Measurements from ENCODE around the gene ATP13A1.

ATP13A1 gene

DNA sequence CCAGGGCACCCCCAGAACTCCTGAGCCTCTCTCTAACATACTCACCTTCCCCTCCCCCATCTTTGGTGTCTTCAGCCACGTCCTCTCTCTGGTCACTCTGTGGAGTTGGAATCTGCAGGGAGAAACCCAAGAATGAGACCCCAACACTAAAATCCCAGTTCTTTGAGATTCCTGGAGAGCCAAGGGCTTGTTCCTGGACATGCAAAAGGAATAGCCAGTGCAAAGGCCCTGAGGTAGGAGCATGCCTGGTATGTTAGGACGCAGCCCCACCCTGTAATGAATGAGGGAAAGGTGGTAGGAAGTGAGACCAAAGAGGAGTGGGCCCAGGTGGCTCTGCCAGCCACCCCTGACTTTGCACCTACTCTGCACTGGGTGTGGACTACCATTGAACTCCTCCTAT lies 33.0 kb downstream of the ATP13A1 start:
- Histone ChIP-seq H3K9me3 (ENCODE audit: control insufficient read depth, low read length) (no peaks in the 10 kb centered on the region), H3K79me2 (no peaks in the 10 kb centered on the region), H3K27ac (no peak overlapping the region), H3K4me2 (ENCODE audit: low read length) (no peak overlapping the region), H3K4me1 (no peaks in the 10 kb centered on the region), H3K27me3 (ENCODE audit: control insufficient read depth, insufficient read depth, low read length) (no peaks in the 10 kb centered on the region), H3K9ac (no peak overlapping the region), H3K36me3 (ENCODE audit: control insufficient read depth, insufficient read depth, low read length) (no peaks in the 10 kb centered on the region), H2AFZ (no peak overlapping the region), H3K4me3 (ENCODE audit: low read depth, low read length) (no peak overlapping the region)
- TF ChIP-seq, protein P1, sequence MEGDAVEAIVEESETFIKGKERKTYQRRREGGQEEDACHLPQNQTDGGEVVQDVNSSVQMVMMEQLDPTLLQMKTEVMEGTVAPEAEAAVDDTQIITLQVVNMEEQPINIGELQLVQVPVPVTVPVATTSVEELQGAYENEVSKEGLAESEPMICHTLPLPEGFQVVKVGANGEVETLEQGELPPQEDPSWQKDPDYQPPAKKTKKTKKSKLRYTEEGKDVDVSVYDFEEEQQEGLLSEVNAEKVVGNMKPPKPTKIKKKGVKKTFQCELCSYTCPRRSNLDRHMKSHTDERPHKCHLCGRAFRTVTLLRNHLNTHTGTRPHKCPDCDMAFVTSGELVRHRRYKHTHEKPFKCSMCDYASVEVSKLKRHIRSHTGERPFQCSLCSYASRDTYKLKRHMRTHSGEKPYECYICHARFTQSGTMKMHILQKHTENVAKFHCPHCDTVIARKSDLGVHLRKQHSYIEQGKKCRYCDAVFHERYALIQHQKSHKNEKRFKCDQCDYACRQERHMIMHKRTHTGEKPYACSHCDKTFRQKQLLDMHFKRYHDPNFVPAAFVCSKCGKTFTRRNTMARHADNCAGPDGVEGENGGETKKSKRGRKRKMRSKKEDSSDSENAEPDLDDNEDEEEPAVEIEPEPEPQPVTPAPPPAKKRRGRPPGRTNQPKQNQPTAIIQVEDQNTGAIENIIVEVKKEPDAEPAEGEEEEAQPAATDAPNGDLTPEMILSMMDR (IDR thresholded peaks at IDR 0.05) = no peak

DNA sequence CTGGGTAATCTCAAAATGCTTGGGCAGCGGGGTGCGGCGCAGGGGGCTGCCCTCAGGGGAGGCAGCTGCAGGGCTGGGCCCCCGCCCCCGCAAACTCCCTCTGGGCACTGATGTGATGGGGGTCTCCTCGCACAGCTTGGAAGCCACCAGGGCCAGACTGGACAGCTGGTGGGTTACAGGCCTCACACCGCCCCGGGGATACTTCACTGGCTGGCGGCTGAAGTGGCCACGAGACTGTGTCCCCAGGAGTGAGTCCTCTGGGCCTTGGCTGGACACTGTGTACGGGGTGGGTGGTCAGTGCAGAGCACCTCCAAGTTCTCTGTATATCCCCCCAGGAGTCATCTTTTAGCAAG lies 33.4 kb downstream of the ATP13A1 start:
- no peak overlapping the region for H2AFZ ChIP-seq
- TF ChIP-seq, protein P1 (IDR thresholded peaks at IDR 0.05) = no peak

DNA sequence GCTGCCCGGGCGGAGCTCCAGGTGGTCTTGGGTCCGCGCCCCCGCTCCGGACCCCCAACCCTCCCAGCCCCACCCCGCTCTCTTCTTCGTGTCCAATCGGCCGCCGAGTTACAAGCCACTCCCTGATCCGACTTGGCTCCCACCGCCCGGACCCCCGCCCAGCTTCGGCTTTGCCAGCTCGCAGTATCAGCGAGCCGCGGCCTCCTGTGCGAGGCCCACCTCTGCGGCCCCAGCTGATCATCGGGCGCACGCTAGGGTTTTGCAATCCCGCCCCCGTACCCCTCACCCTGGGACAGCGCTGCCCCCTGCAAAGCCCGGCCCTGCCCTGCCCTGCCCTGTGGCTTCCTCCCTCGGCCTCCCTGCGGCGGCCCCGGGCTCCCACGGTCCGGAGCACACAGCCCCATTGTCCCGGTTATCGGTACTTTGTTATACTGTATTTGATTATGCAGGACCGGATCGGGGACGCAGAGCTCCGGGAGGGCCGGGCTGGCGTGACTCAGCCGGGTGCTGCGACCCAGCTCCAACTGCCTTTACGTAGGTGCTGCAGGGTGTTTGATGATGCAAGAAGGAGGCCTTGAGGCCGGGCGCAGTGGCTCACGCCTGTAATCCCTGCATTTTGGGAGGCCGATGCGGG lies 34.9 kb downstream of the ATP13A1 start:
- Histone ChIP-seq H3K27ac (no peak overlapping the region), H3K4me1 (no peaks in the 10 kb centered on the region), H3K79me2 (no peaks in the 10 kb centered on the region), H3K9me3 (ENCODE audit: control insufficient read depth, low read length) (no peaks in the 10 kb centered on the region), H3K27me3 (ENCODE audit: control insufficient read depth, insufficient read depth, low read length) (no peaks in the 10 kb centered on the region), H3K4me3 (ENCODE audit: low read depth, low read length) (peak overlapping the region; percentile 53), H3K4me2 (ENCODE audit: low read length) (peak overlapping the region; percentile 58), H3K9ac (no peak overlapping the region), H2AFZ (peak overlapping the region; percentile 94), H3K36me3 (ENCODE audit: control insufficient read depth, insufficient read depth, low read length) (no peaks in the 10 kb centered on the region)
- TF ChIP-seq, protein P1 (IDR thresholded peaks at IDR 0.05) = no peak

More for the DNA sequence above, 33.4 kb downstream of the ATP13A1 start:
- Histone ChIP-seq H3K4me3 (ENCODE audit: low read depth, low read length) (no peak overlapping the region), H3K36me3 (ENCODE audit: control insufficient read depth, insufficient read depth, low read length) (no peaks in the 10 kb centered on the region), H3K4me1 (no peaks in the 10 kb centered on the region), H3K27me3 (ENCODE audit: control insufficient read depth, insufficient read depth, low read length) (no peaks in the 10 kb centered on the region), H3K79me2 (no peaks in the 10 kb centered on the region), H3K27ac (no peak overlapping the region), H3K4me2 (ENCODE audit: low read length) (no peak overlapping the region), H3K9me3 (ENCODE audit: control insufficient read depth, low read length) (no peaks in the 10 kb centered on the region), H3K9ac (no peak overlapping the region)

DNA sequence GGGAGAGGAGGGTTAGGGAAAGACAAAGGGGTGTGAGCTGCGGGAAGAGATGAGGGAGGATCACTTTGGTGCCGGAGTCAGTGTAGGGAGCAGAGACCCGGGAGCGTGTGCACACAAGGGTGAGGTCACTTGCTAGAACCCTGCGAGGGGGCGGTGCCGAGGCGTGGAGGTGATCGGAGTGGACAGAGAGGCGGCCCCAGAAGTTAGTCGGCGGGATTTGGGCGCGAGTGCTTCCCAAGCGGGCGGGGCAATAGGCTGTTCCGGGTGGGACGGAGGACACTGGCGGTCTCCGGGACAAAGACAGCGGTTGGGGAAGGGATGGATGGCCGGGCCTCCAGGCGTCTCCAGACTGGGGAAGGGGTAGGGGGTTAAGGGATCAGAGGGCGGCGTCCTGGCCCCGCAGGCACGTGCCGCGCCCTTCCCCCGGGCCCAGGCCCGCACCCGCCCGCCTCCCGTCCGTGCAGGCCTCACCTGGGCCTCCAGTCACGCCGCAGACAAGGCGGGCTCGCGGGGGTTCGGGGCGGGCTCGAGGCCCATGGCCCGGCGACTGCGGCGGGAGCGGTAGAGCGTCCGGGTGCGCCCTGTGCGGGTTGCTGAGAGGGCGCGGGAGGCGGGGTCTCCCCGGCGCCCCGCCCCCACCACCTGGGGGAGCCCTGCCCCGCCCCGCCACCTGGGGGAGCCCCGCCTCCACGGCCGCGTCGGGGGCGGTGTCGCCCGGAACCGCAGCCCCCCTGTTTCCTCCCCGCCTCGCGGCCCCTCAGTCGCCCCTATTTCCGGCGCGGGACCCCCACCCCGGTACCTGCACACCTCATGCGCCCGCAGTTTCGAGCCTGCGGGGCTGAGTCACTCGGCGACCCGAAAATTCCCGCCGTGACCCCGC lies 35.6 kb downstream of the ATP13A1 start, which contains the start of gene LPAR2:
Gene LPAR2, minus strand, starts transcription at position 600 of the 880 bp plus-strand sequence. CDS start 945 bp downstream, outside the sequence.
- H3K27ac ChIP-seq = peak within 1 kb of the TSS; percentile 49

More for the DNA sequence above, 35.6 kb downstream of the ATP13A1 start, which contains the start of gene LPAR2:
- no peaks in the 10 kb centered on the region for H3K4me1 ChIP-seq
- H3K9me3 ChIP-seq (ENCODE audit: control insufficient read depth, low read length) = no peaks in the 10 kb centered on the region
- H3K9ac ChIP-seq = no peak within 1 kb of the TSS
- no peaks in the 10 kb centered on the region for H3K36me3 ChIP-seq (ENCODE audit: control insufficient read depth, insufficient read depth, low read length)
- TF ChIP-seq, protein P1 (IDR thresholded peaks at IDR 0.05) = no peak
- H3K27me3 ChIP-seq (ENCODE audit: control insufficient read depth, insufficient read depth, low read length) = no peaks in the 10 kb centered on the region
- peak within 1 kb of the TSS; percentile 94 for H2AFZ ChIP-seq
- H3K4me3 ChIP-seq (ENCODE audit: low read depth, low read length) = peak within 1 kb of the TSS; percentile 53
- H3K4me2 ChIP-seq (ENCODE audit: low read length) = peak within 1 kb of the TSS; percentile 58
- H3K79me2 ChIP-seq = no peaks in the 10 kb centered on the region

All from parathyroid adenoma (tissue), 2 donors.